Tibial nerve (tissue), 3 donors: ENCODE measurements around the gene CUX1.

ENCODE experiments used
- EP300 ChIP-seq, 2 donors: sonication (generic); formaldehyde crosslinking; IDR thresholded peaks; one replicate each; pipeline ENCODE4 v1.6.1; 2017; ENCODE audit warnings: antibody characterized with exemption in 2 of 2, mild to moderate bottlenecking in 1 of 2
- POLR2A ChIP-seq, 2 donors: fragments of 450-650 bp; IDR thresholded peaks; one replicate each; pipeline ENCODE4 v1.6.1; 2017; ENCODE audit warnings: antibody characterized with exemption in 2 of 2, mild to moderate bottlenecking in 2 of 2, moderate library complexity in 2 of 2

- TF ChIP-seq EP300 (IDR thresholded peaks at IDR 0.05) (no peak), POLR2A (IDR thresholded peaks at IDR 0.05) (no peak)
Measured at GRCh38 chr7:101841328-101841727, 23.9 kb downstream of the CUX1 start.
